ENCODE measurements around the gene PPP1R1C. TPM values are rescaled to one million over a fixed set of nuclear protein-coding genes. Genes with fewer than 3 reads are reported as not detected.
A peak's percentile ranks its signal among the peaks of the same experiment; 100 is the strongest.

PPP1R1C gene
- total RNA-seq, 1 donor from 2014 or later: 0.50 TPM

- Histone ChIP-seq H3K27me3 (ENCODE audit: insufficient read depth, low read length) (no peaks in the 10 kb centered on the region), H3K36me3 (ENCODE audit: insufficient read depth, low read length) (no peaks in the 10 kb centered on the region), H3K9me3 (ENCODE audit: insufficient read depth, low read depth, low read length) (no peaks in the 10 kb centered on the region), H3K4me3 (ENCODE audit: insufficient read depth, low read depth, low read length) (no peak overlapping the region), H2AFZ (ENCODE audit: low read depth, low read length) (no peak overlapping the region), H3K27ac (ENCODE audit: low read depth, low read length) (no peak overlapping the region), H3K4me1 (ENCODE audit: insufficient read depth, low read length) (peaks cover 2% of the 10 kb centered on the region), H3K9ac (ENCODE audit: low read length) (no peak overlapping the region), H3K4me2 (ENCODE audit: low read length) (no peak overlapping the region), H3K79me2 (ENCODE audit: insufficient read depth, low read length) (no peaks in the 10 kb centered on the region), H4K20me1 (ENCODE audit: insufficient read depth, low read length) (no peaks in the 10 kb centered on the region)
- H3K9me3 Mint-ChIP-seq (ENCODE audit: unreplicated experiment): peaks cover 7% of the 10 kb centered on the region
- H3K27me3 Mint-ChIP-seq (ENCODE audit: low read depth, unreplicated experiment): no peaks in the 10 kb centered on the region
- TF ChIP-seq CTCF (IDR thresholded peaks at IDR 0.05; ENCODE audit: insufficient read depth, low read depth, low read length) (no peak), EZH2 (IDR thresholded peaks at IDR 0.05; ENCODE audit: insufficient read depth, low read length) (no peak)
- H3K4me3 Mint-ChIP-seq (ENCODE audit: unreplicated experiment): no peak overlapping the region
- H3K36me3 Mint-ChIP-seq (ENCODE audit: low read depth, unreplicated experiment): no peaks in the 10 kb centered on the region
- H3K4me1 Mint-ChIP-seq (ENCODE audit: low read depth, unreplicated experiment): no peaks in the 10 kb centered on the region
- DNase-seq (ENCODE audit: low read depth) (peak; percentile 36), FAIRE-seq (no peak)
- H3K27ac Mint-ChIP-seq (ENCODE audit: unreplicated experiment): no peak overlapping the region
Measured at GRCh38 chr2:181972431-181973170, 13.1 kb upstream of the PPP1R1C start.

GRCh38 chr2:181973171-181973783 is 12.4 kb upstream of the PPP1R1C start:
- Mint-ChIP-seq H3K27me3 (ENCODE audit: low read depth, unreplicated experiment) (no peaks in the 10 kb centered on the region), H3K4me3 (ENCODE audit: unreplicated experiment) (no peak overlapping the region), H3K36me3 (ENCODE audit: low read depth, unreplicated experiment) (no peaks in the 10 kb centered on the region), H3K9me3 (ENCODE audit: unreplicated experiment) (peaks cover 7% of the 10 kb centered on the region), H3K27ac (ENCODE audit: unreplicated experiment) (no peak overlapping the region), H3K4me1 (ENCODE audit: low read depth, unreplicated experiment) (peaks cover 5% of the 10 kb centered on the region)
- H3K4me1 ChIP-seq (ENCODE audit: insufficient read depth, low read length): peaks cover 3% of the 10 kb centered on the region
- no peak for DNase-seq (ENCODE audit: low read depth)
- H3K36me3 ChIP-seq (ENCODE audit: insufficient read depth, low read length): no peaks in the 10 kb centered on the region
- H3K79me2 ChIP-seq (ENCODE audit: insufficient read depth, low read length): no peaks in the 10 kb centered on the region
- no peak overlapping the region for H3K4me3 ChIP-seq (ENCODE audit: insufficient read depth, low read depth, low read length)
- no peak for FAIRE-seq
- no peak overlapping the region for H3K9ac ChIP-seq (ENCODE audit: low read length)
- no peaks in the 10 kb centered on the region for H3K27me3 ChIP-seq (ENCODE audit: insufficient read depth, low read length)
- H4K20me1 ChIP-seq (ENCODE audit: insufficient read depth, low read length): no peaks in the 10 kb centered on the region
- H3K27ac ChIP-seq (ENCODE audit: low read depth, low read length): no peak overlapping the region
- H3K9me3 ChIP-seq (ENCODE audit: insufficient read depth, low read depth, low read length): no peaks in the 10 kb centered on the region
- no peak overlapping the region for H2AFZ ChIP-seq (ENCODE audit: low read depth, low read length)
- TF ChIP-seq EZH2 (IDR thresholded peaks at IDR 0.05; ENCODE audit: insufficient read depth, low read length) (no peak), CTCF (IDR thresholded peaks at IDR 0.05; ENCODE audit: insufficient read depth, low read depth, low read length) (no peak)
- H3K4me2 ChIP-seq (ENCODE audit: low read length): no peak overlapping the region
